G401.6 (cell line): ENCODE measurements around the gene POLR3K.
"Not testable (repeated sequence)": the region's sequence is repeated elsewhere in the genome, so short reads cannot be mapped to it uniquely, and the experiment has no call there.

Experiments
- FAIRE-seq: peaks from 2 replicates; lab custom pipeline; 2012; peaks lifted over from hg19 to GRCh38; lab: Jason Lieb, UNC

POLR3K gene

GRCh38 chr16:63998-64913 lies 10.8 kb upstream of the POLR3K start:
- FAIRE-seq, result no peak

DNA sequence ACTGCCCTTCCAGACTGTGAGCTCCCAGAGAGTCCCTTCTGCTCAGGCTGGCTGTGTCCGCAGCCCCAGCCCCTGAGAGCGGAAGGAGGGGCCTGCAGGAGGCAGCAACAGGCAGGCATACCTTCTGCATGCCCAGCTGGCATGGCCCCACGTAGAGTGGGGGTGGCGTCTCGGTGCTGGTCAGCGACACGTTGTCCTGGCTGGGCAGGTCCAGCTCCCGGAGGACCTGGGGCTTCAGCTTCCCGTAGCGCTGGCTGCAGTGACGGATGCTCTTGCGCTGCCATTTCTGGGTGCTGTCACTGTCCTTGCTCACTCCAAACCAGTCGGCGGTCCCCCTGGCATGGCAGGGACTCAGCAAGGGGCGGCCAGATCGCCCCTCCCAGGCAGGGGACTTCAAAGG lies 10.1 kb upstream of the POLR3K start:
- FAIRE-seq, result no peak

DNA sequence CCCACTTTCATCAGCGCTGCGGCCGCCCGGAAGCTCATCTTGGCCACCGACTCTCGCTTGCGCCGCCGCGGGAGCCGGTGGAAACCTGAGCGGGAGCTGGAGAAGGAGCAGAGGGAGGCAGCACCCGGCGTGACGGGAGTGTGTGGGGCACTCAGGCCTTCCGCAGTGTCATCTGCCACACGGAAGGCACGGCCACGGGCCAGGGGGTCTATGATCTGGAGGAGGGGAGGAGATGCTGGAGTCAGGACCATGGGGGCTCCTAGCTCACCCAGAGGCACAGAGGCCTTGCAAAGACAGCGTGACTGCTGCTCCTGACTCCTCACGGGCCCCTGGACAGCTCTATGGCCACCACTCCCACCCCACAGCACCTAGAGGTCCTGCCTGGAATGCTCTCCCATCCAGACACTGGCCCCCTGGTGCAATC lies 9.6 kb upstream of the POLR3K start:
- FAIRE-seq, result no peak

DNA sequence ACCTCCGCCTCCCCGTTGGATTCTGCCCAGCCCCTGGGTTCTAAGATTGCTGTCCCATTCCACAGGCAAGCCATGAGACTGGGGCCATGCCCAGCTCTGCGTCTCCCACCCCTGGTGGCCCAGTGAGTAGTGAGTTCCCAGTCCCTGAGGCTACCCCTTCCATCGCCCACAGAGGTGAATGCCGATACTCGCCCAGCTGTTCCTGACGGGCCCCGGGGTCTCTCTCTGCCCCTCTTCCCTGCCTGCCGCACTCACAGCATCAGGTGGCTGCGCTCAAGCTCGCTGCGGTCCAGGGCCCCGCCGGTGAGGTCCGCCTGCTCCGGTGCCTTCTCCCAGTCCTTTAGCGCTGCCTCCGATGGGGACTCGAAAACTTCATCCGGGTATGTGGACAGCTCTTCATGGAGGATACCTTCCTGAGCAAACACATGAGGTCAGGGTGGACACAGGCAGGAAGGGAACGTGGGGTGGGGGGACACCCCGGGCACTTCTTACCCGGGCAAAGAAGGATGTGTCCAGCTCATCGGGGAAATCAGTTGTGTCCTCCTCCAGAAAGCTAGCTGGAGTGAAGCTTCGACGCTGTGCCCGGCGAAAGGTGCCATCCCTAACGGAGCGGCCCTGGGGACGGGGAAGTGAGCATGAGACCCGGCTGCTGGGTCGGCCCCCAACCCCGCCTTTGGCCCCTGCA lies 9.0 kb upstream of the POLR3K start:
- FAIRE-seq, result no peak

GRCh38 chr16:61879-62281 lies 8.5 kb upstream of the POLR3K start:
- no peak for FAIRE-seq

- FAIRE-seq, result no peak
Observed at GRCh38 chr16:60929-61878, 7.8 kb upstream of the POLR3K start.

- no peak for FAIRE-seq
Observed at GRCh38 chr16:60166-60565, 6.8 kb upstream of the POLR3K start.

DNA sequence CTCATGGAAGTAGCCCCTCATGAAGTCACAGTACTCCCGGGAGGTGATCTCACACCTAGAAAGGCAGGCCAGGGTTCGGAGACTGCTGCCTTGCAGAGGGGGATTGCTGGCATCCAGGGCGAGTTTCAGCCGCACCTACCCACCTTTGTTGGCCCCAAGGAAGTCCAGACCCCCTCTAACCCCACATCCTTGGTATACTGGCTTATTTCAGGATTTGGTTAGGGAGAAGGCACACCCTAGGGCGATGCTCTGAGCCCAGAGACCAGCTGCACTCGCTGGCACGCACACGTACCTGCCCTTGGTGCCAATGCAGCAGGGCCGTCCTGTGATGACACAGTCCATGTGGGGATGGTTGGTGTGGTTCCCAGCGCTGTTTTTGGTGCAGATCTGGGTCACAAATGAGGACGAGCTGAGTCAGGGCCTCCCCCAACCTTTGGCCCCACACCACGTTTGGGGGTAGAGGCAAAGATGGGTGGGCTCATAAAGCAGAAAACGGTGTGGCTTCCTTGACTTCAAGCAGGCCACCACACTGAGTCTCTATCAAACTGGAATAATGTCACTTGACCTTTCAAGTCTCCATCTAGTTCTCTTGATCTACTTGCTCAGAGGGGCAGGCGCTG lies 6.1 kb upstream of the POLR3K start:
- no peak for FAIRE-seq

DNA sequence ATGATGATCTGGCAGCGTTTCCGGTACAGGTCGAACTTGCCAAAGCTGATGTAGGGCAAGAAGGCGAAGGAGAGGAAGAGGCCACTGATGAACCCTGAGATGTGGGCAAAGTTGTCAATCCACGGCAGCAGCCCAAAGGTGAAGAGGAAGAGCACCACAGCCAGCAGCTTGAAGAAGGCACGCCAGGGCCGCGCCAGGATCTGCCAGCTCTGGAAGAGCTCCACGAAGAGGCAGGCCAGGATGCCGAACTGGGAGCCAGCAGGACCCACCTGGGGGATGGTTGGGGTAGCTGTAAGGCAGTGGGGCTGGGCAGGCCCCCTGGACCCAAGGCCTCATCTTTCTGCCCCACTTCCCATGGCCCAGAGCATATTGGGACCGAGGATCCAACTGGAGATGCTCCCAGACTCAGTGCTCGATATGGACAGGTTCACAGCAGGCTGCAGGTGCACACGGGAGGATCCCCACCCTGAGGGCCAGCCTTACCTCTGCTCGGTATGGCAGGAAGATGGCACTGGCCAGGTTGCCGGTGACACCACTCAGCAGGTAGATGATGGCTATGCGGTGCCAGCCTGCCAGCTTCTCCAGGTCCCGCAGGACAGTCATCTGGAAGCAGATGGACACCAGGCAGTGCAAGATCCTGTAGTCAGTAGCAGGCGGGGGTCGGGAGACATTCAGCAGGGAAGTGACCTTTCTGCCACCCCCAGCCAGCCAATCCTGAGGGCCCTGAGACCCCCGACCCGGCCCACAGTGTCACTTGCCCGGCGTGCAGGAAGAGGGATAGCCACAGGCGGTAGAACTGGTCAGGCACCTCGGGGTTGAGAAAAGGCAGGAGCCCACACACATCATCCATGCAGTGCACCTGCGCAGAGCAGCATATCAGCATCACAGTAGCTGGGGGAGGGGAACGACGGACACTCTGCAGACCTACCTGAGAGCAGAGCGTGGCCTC lies 5.4 kb upstream of the POLR3K start:
- FAIRE-seq, result no peak

GRCh38 chr16:57711-58110 lies 4.3 kb upstream of the POLR3K start:
- FAIRE-seq, result no peak

DNA sequence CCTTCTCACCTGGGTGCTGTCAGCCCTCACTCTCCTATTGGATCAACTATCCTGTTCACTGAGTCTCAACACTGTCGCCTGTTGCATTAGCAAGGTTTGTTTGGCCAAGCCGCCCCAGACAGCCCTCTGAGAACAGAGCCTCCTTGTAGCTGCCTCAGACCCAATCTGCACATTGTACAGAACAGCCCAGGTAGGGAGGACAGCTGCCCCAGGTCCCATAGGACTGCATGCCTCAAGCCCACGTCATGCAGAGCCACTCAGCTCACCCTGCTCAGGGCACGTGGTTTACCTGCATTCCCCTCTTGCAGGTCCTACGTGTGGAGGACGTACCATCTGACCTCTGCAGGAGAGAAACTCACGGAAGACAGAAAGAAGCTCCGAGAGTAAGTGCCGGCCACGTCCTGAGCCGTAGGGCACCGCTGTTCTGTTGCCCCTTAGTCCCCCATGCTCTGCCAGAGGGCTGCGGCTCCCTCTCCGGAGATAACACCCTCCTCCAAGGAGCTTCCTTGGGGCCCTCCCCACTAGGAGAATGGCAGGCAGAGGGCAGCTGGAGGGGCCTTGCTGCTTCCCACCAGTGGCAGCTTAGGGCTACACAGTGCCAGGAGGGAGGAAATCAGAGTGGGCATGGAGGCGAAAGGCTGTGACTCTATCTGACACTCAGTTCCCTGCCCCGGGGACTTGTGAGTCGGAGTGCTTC lies 3.0 kb upstream of the POLR3K start:
- FAIRE-seq, result no peak

- no peak for FAIRE-seq
Observed at GRCh38 chr16:55571-56136, 2.2 kb upstream of the POLR3K start.

GRCh38 chr16:54237-54581 lies 801 bp upstream of the POLR3K start:
- FAIRE-seq, result no peak

DNA sequence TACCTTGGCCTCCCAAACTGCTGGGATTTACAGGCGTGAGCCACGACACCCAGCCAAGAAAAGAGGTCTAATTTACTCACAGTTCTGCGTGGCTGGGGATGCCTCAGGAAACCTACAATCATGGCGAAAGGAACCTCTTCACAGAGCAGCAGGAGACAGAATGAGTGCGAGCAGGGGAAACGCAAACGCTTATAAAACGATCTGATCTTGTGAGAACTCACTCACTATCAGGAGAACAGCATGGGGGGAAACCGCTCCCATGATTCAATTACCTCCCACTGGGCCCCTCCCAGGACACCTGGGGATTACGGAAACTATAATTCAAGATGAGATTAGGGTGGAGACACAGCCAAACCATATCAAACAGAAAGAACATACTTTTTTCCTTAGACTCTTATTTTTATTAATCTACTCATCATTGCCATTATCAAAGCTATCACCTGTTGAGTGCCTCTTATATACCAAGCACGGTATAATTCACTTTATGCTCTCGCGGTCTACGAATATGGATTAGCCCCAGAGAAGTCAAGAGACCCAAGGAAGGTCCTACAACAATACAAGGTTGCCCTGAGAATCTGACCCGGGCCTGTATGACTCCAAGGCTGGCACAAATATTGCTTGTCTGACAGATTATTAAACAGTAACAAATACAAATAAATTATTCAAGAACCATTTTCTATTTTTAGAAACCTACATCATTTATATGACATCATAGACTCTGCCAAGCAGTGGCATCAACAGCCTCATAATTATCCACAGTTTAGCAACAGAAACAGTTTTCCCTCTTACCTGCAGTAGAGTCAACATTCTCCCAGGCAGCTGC lies 2.4 kb downstream of the POLR3K start:
- FAIRE-seq, result no peak

GRCh38 chr16:47234-47633 lies 6.2 kb downstream of the POLR3K start:
- no peak for FAIRE-seq

GRCh38 chr16:46510-46909 lies 6.9 kb downstream of the POLR3K start:
- FAIRE-seq, result not testable (repeated sequence)

GRCh38 chr16:45454-45853 lies 8.0 kb downstream of the POLR3K start:
- no peak for FAIRE-seq

DNA sequence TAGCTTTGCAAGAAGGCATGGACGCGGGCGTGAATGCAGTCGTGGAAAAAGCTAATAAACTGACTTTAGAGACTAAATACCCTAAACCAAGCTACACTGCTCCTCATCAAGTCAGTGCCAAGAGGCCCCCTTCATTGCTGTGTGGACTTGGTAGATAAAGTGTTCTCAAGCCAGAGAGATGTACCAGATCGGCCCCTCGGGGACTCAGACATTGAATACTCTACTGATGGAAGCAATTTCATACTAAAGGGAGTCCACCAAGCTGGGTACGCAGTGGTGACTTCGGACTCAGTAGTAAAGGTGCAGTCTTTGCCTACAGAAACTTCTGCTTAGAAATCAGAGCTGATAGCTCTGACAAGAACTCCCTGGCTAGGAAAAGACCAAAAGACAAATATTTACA lies 8.8 kb downstream of the POLR3K start:
- FAIRE-seq, result no peak

GRCh38 chr16:43294-43693 lies 10.1 kb downstream of the POLR3K start:
- no peak for FAIRE-seq
